Endothelial cell of umbilical vein (primary cell): Measurements from ENCODE around the gene OR1E1.
"Not testable (repeated sequence)": the region's sequence is repeated elsewhere in the genome, so short reads cannot be mapped to it uniquely, and the experiment has no call there.

Source experiments
- CTCF ChIP-seq, 2 donors: IDR thresholded peaks; 1 replicate in 1 of 2; 2 replicates in 1 of 2; pipeline ENCODE4 v1.5.1; 2011; ENCODE audit warnings: low read length in 2 of 2, mild to moderate bottlenecking in 2 of 2, moderate library complexity in 2 of 2, control low read depth in 1 of 2, inconsistent platforms in 1 of 2, low read depth in 1 of 2; ENCODE audit not compliant: insufficient read depth in 1 of 2; ENCODE audit errors: extremely low read depth in 1 of 2
- EZH2 ChIP-seq: IDR thresholded peaks from 2 replicates; pipeline ENCODE4 v1.6.1; 2012; ENCODE audit warnings: borderline replicate concordance, low read depth, mild to moderate bottlenecking, moderate library complexity, low read length, inconsistent platforms; ENCODE audit not compliant: severe bottlenecking
- POLR2A ChIP-seq: IDR thresholded peaks from 2 replicates; pipeline ENCODE4 v1.6.1; 2012; ENCODE audit warnings: low read depth, mild to moderate bottlenecking, control low read depth, low read length
- POLR2AphosphoS5 ChIP-seq: IDR thresholded peaks from 2 replicates; pipeline ENCODE4 v1.6.1; 2012; ENCODE audit warnings: low read depth, mild to moderate bottlenecking, control low read depth, low read length, moderate library complexity; ENCODE audit not compliant: insufficient read depth

- TF ChIP-seq CTCF (IDR thresholded peaks at IDR 0.05; ENCODE audit: extremely low read depth in 1 of 2, insufficient read depth in 1 of 2, low read depth in 1 of 2, low read length in 2 of 2); POLR2A; EZH2; POLR2AphosphoS5: not testable (repeated sequence)
These were observed 14.0 kb upstream of the OR1E1 start for GRCh38 chr17:3412216-3412615.
